Activated naive CD4-positive, alpha-beta T cell (primary cell): ENCODE data around the gene KIF1A.

Experiments used
- DNase-seq, 4 experiments: peaks; one replicate each; lab custom pipeline; 2025; lab: John Stamatoyannopoulos, UW

KIF1A gene

GRCh38 chr2:240767341-240767740 lies 52.7 kb downstream of the KIF1A start:
- DNase-seq, result no peak

- no peak for DNase-seq
Measured at GRCh38 chr2:240766072-240766471, 53.9 kb downstream of the KIF1A start.

GRCh38 chr2:240765007-240765406 lies 55.0 kb downstream of the KIF1A start:
- no peak for DNase-seq

- DNase-seq, result no peak
Measured at GRCh38 chr2:240764605-240765004, 55.4 kb downstream of the KIF1A start.

GRCh38 chr2:240762971-240763370 lies 57.0 kb downstream of the KIF1A start:
- DNase-seq, result no peak

- no peak for DNase-seq
Measured at GRCh38 chr2:240762249-240762648, 57.8 kb downstream of the KIF1A start.

GRCh38 chr2:240760576-240761246 lies 59.3 kb downstream of the KIF1A start:
- DNase-seq, result no peak

GRCh38 chr2:240760121-240760520 lies 59.9 kb downstream of the KIF1A start:
- no peak for DNase-seq

- no peak for DNase-seq
Measured at GRCh38 chr2:240759459-240759858, 60.6 kb downstream of the KIF1A start.

- DNase-seq, result no peak
Measured at GRCh38 chr2:240757086-240757614, 62.9 kb downstream of the KIF1A start.

GRCh38 chr2:240752209-240752608 lies 67.8 kb downstream of the KIF1A start:
- no peak for DNase-seq

GRCh38 chr2:240750409-240750808 lies 69.6 kb downstream of the KIF1A start:
- no peak for DNase-seq

- DNase-seq, result no peak
Measured at GRCh38 chr2:240749516-240749915, 70.5 kb downstream of the KIF1A start.

GRCh38 chr2:240747256-240747655 lies 72.8 kb downstream of the KIF1A start:
- no peak for DNase-seq

GRCh38 chr2:240746671-240747070 lies 73.3 kb downstream of the KIF1A start:
- DNase-seq, result no peak

- DNase-seq, result no peak
Measured at GRCh38 chr2:240745962-240746361, 74.1 kb downstream of the KIF1A start.

- no peak for DNase-seq
Measured at GRCh38 chr2:240745456-240745855, 74.6 kb downstream of the KIF1A start.

- no peak for DNase-seq
Measured at GRCh38 chr2:240742602-240743095, 77.4 kb downstream of the KIF1A start.

- no peak for DNase-seq
Measured at GRCh38 chr2:240741091-240741490, 78.9 kb downstream of the KIF1A start.

GRCh38 chr2:240739797-240740196 lies 80.2 kb downstream of the KIF1A start:
- DNase-seq, result no peak

- no peak for DNase-seq
Measured at GRCh38 chr2:240737958-240738357, 82.1 kb downstream of the KIF1A start.

GRCh38 chr2:240737512-240737911 lies 82.5 kb downstream of the KIF1A start:
- no peak for DNase-seq

GRCh38 chr2:240736281-240737250 lies 83.5 kb downstream of the KIF1A start:
- no peak for DNase-seq
